Transverse colon (tissue), 4 donors: ENCODE results near the gene PPP4R4.

Experiments
- EP300 ChIP-seq: sonication (generic); formaldehyde crosslinking; IDR thresholded peaks from one replicate; pipeline ENCODE4 v1.6.1; 2017; ENCODE audit warnings: antibody characterized with exemption, low read depth
- POLR2A ChIP-seq: fragments of 450-650 bp; IDR thresholded peaks from one replicate; pipeline ENCODE4 v1.6.1; 2016; ENCODE audit warnings: antibody characterized with exemption, mild to moderate bottlenecking, moderate library complexity
- POLR2AphosphoS5 ChIP-seq, 3 donors: sonication (generic); formaldehyde crosslinking; IDR thresholded peaks; one replicate each; pipeline ENCODE4 v1.6.1; 2016; ENCODE audit warnings: antibody characterized with exemption in 3 of 3
- TF ChIP-seq, protein P1 (sequence below), 5 experiments: fragments of 200-600 bp in 3 of 5; fragments of 450-650 bp in 2 of 5; sonication (generic) in 3 of 5; IDR thresholded peaks; 1 replicate in 2 of 5; 2 replicates in 3 of 5; pipeline ENCODE4 v1.5.1; 2016 to 2017; ENCODE audit warnings: antibody characterized with exemption in 5 of 5, inconsistent platforms in 3 of 5, mild to moderate bottlenecking in 2 of 5, moderate library complexity in 1 of 5

DNA sequence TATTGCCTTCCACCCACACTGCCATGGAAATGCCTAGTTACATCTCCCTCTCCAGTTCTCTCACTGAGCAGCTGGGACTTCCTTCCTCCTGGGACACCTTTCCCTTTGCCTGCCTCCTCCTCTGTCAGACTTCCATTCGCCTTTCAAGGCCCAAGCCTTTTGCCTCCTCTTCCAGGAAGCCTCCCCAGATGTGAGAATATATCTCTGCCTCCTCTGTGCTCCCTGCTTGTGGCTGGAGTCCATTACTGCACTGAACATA, 47.8 kb upstream of the PPP4R4 start:
- TF ChIP-seq POLR2A (no peak), EP300 (no peak), POLR2AphosphoS5 (IDR thresholded peaks at IDR 0.05) (no peak)
- TF ChIP-seq, protein P1, sequence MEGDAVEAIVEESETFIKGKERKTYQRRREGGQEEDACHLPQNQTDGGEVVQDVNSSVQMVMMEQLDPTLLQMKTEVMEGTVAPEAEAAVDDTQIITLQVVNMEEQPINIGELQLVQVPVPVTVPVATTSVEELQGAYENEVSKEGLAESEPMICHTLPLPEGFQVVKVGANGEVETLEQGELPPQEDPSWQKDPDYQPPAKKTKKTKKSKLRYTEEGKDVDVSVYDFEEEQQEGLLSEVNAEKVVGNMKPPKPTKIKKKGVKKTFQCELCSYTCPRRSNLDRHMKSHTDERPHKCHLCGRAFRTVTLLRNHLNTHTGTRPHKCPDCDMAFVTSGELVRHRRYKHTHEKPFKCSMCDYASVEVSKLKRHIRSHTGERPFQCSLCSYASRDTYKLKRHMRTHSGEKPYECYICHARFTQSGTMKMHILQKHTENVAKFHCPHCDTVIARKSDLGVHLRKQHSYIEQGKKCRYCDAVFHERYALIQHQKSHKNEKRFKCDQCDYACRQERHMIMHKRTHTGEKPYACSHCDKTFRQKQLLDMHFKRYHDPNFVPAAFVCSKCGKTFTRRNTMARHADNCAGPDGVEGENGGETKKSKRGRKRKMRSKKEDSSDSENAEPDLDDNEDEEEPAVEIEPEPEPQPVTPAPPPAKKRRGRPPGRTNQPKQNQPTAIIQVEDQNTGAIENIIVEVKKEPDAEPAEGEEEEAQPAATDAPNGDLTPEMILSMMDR (IDR thresholded peaks at IDR 0.05), result no peak
